Measurements from ENCODE around the gene TRIM67.
"Not testable (repeated sequence)": the region's sequence is repeated elsewhere in the genome, so short reads cannot be mapped to it uniquely, and the experiment has no call there.

The TRIM67 gene

GRCh38 chr1:231161667-231162296 lies at the start of gene TRIM67:
Gene TRIM67 (plus strand): TSS chr1:231162058. CDS start chr1:231162970, 912 bp downstream.
- peak; percentile 46 for DNase-seq (ENCODE audit: low spot score)

GRCh38 chr1:231116738-231117137 lies 45.1 kb upstream of the TRIM67 start:
- no peak for DNase-seq (ENCODE audit: low spot score)

- no peak for DNase-seq (ENCODE audit: low spot score)
These were observed 43.0 kb upstream of the TRIM67 start for GRCh38 chr1:231118704-231119453.

GRCh38 chr1:231121533-231121932 lies 40.3 kb upstream of the TRIM67 start:
- DNase-seq (ENCODE audit: low spot score): no peak

- no peak for DNase-seq (ENCODE audit: low spot score)
These were observed 39.7 kb upstream of the TRIM67 start for GRCh38 chr1:231122143-231122542.

- DNase-seq (ENCODE audit: low spot score): no peak
These were observed 37.1 kb upstream of the TRIM67 start for GRCh38 chr1:231124746-231125145.

- no peak for DNase-seq (ENCODE audit: low spot score)
These were observed 35.8 kb upstream of the TRIM67 start for GRCh38 chr1:231125972-231126580.

- not testable (repeated sequence) for DNase-seq (ENCODE audit: low spot score)
These were observed 34.8 kb upstream of the TRIM67 start for GRCh38 chr1:231127106-231127505.

- not testable (repeated sequence) for DNase-seq (ENCODE audit: low spot score)
These were observed 33.4 kb upstream of the TRIM67 start for GRCh38 chr1:231128471-231128870.

- no peak for DNase-seq (ENCODE audit: low spot score)
These were observed 31.3 kb upstream of the TRIM67 start for GRCh38 chr1:231130544-231130943.

- not testable (repeated sequence) for DNase-seq (ENCODE audit: low spot score)
These were observed 29.3 kb upstream of the TRIM67 start for GRCh38 chr1:231132591-231132990.

GRCh38 chr1:231134624-231135023 lies 27.2 kb upstream of the TRIM67 start:
- no peak for DNase-seq (ENCODE audit: low spot score)

GRCh38 chr1:231138236-231138635 lies 23.6 kb upstream of the TRIM67 start:
- no peak for DNase-seq (ENCODE audit: low spot score)

- no peak for DNase-seq (ENCODE audit: low spot score)
These were observed 22.7 kb upstream of the TRIM67 start for GRCh38 chr1:231139125-231139649.

GRCh38 chr1:231139659-231140654 lies 21.9 kb upstream of the TRIM67 start:
- peak; percentile 57 for DNase-seq (ENCODE audit: low spot score)

- no peak for DNase-seq (ENCODE audit: low spot score)
These were observed 17.3 kb upstream of the TRIM67 start for GRCh38 chr1:231144416-231145193.

GRCh38 chr1:231147896-231148295 lies 14.0 kb upstream of the TRIM67 start:
- no peak for DNase-seq (ENCODE audit: low spot score)

GRCh38 chr1:231151811-231152210 lies 10.0 kb upstream of the TRIM67 start:
- DNase-seq (ENCODE audit: low spot score): no peak

- DNase-seq (ENCODE audit: low spot score): no peak
These were observed 8.1 kb upstream of the TRIM67 start for GRCh38 chr1:231153726-231154125.

- no peak for DNase-seq (ENCODE audit: low spot score)
These were observed 6.0 kb upstream of the TRIM67 start for GRCh38 chr1:231155808-231156207.

GRCh38 chr1:231157311-231157710 lies 4.5 kb upstream of the TRIM67 start:
- no peak for DNase-seq (ENCODE audit: low spot score)

All from AG08396 (cell line).